Fibroblast of skin of right biceps (primary cell): ENCODE measurements around the gene CEP120.

Experiments
- DNase-seq: peaks from one replicate; pipeline ENCODE4 v3.0.0-alpha.2; 2013

The CEP120 gene

GRCh38 chr5:123297198-123297831 is 125.9 kb downstream of the CEP120 start:
- no peak for DNase-seq
